Measurements from ENCODE around the gene YDJC. TPM values are rescaled to one million over a fixed set of nuclear protein-coding genes. Genes with fewer than 3 reads are reported as not detected.

The YDJC gene
- total and polyA plus RNA-seq, 2 donors (not counting 1 experiment from before 2014, with no cell fraction given) = 48.8 to 82.8 TPM

- Histone ChIP-seq H3K4me3 (ENCODE audit: control extremely low read depth in 1 of 5, extremely low read depth in 1 of 5, insufficient read depth in 1 of 5, low read depth in 2 of 5, low read length in 4 of 5) (no peak overlapping the region), H3K79me2 (ENCODE audit: control insufficient read depth, insufficient read depth, low read length) (peaks cover 51% of the 10 kb centered on the region), H3K27ac (ENCODE audit: low read length in 2 of 2) (peak overlapping the region in 1 of 2 donors; percentile 30), H2AFZ (ENCODE audit: insufficient read depth, low read depth, low read length, poor library complexity, severe bottlenecking) (no peak overlapping the region), H3K4me2 (replicated peaks; ENCODE audit: low read depth, low read length, poor library complexity, severe bottlenecking) (no peak overlapping the region), H3K9me3 (ENCODE audit: control extremely low read depth in 1 of 3, control insufficient read depth in 2 of 3, insufficient read depth in 1 of 3, low read length in 2 of 3) (peaks cover 0 to 6% (median 0%) of the 10 kb centered on the region in 3 donors), H4K20me1 (ENCODE audit: control insufficient read depth, insufficient read depth, low read length, poor library complexity, severe bottlenecking) (peaks cover 80% of the 10 kb centered on the region), H3K36me3 (replicated peaks in 1 of 2; ENCODE audit: control extremely low read depth in 1 of 2, control insufficient read depth in 1 of 2, extremely low read depth in 1 of 2, insufficient read depth in 2 of 2, low read length in 1 of 2) (peaks cover 0 to 51% of the 10 kb centered on the region in 2 experiments), H3K9ac (ENCODE audit: low read length) (no peak overlapping the region), H3K4me1 (ENCODE audit: control insufficient read depth in 2 of 2, insufficient read depth in 2 of 2, low read length in 2 of 2) (peaks cover 23 to 33% of the 10 kb centered on the region in 2 donors), H3K27me3 (replicated peaks in 1 of 4; ENCODE audit: control extremely low read depth in 1 of 4, control insufficient read depth in 3 of 4, insufficient read depth in 4 of 4, low read length in 3 of 4) (no peaks in the 10 kb centered on the region)
- H3K27me3 Mint-ChIP-seq = no peaks in the 10 kb centered on the region
- ATAC-seq (ENCODE audit: low read depth) (no peak), DNase-seq (no peak)
- H3K4me1 Mint-ChIP-seq = peaks cover 44% of the 10 kb centered on the region
- WGBS (ENCODE audit: insufficient coverage) = 60% methylated on average over 3 of the region's 4 CpGs
- H3K27ac Mint-ChIP-seq = peak overlapping the region; percentile 1
- H3K4me3 Mint-ChIP-seq = no peak overlapping the region
- intact Hi-C loops (cut with micrococcal nuclease) = no loop called here
- POLR2A ChIA-PET = interaction anchor here (0.8 kb wide), 2 partner anchors 10 to 16 kb away, joined by 3 read pairs; partner anchors contain the start of gene SDF2L1
- TF ChIP-seq EZH2 (IDR thresholded peaks at IDR 0.05; ENCODE audit: borderline replicate concordance, insufficient read depth, low read depth, low read length, poor library complexity, severe bottlenecking) (no peak), CTCF (IDR thresholded peaks at IDR 0.05) (no peak)
- CTCF ChIA-PET = interaction anchor here (3.8 to 11.1 kb wide), 2 partner anchors 9 to 18 kb away, joined by 21 to 168 read pairs; partner anchors contain the start of gene SDF2L1
- H3K9me3 Mint-ChIP-seq (ENCODE audit: insufficient read depth) = no peaks in the 10 kb centered on the region
Measured at GRCh38 chr22:21626073-21626734, 3.6 kb downstream of the YDJC start.
